ENCODE measurements around the gene CRMP1.

DNA sequence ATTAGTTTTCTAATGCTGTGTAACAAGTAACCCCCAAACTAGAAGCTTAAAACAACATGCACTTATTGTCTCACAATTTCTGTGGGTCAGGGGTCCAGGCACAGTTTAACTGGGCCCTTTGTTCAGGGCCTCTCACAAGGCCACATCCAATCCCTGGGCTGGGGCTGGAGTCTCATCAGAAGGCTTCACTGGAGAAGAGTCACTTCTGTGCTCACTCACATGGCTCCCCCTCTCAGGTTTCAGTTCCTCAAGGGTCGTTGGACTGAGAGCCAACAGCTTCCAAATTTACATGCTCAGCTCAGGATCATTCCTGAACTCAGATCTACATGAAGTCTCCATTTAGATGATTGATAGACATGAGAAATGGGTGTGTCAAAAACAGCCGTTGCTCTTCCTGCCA is 104.7 kb downstream of the CRMP1 start:
- TF ChIP-seq POLR2A (IDR thresholded peaks at IDR 0.05) (no peak), CTCF (IDR thresholded peaks at IDR 0.05) (no peak)

Data from adrenal gland (tissue), 5 donors.